GM21360 (cell line): ENCODE measurements around the gene PLA2G6.
"Not testable (repeated sequence)": the region's sequence is repeated elsewhere in the genome, so short reads cannot be mapped to it uniquely, and the experiment has no call there.

Experiments used
- ATAC-seq: cut with Tn5 transposase; IDR thresholded peaks from one replicate; pipeline ENCODE4 v1.9.1; 2021; ENCODE audit warnings: mild to moderate bottlenecking, moderate library complexity; ENCODE audit not compliant: unreplicated experiment

PLA2G6 gene

DNA sequence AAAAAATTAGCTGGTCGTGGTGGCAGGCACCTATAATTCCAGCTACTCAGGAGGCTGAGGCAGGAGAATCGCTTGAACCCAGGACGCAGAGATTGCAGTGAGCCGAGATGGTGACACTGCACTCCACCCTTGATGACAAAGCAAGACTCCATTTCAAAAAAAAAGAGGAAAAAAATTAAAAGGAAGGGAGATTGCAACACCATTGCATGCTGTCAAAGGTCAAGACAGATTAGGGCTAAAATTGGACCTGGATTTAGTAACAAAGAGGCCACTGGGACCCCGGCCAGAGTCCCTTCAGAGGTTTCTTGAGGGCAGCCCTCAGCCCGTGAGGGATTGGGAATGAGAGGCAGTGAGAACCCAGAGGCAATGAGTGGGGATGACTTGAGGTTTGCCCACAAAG is 11.9 kb upstream of the PLA2G6 start:
- no peak for ATAC-seq

DNA sequence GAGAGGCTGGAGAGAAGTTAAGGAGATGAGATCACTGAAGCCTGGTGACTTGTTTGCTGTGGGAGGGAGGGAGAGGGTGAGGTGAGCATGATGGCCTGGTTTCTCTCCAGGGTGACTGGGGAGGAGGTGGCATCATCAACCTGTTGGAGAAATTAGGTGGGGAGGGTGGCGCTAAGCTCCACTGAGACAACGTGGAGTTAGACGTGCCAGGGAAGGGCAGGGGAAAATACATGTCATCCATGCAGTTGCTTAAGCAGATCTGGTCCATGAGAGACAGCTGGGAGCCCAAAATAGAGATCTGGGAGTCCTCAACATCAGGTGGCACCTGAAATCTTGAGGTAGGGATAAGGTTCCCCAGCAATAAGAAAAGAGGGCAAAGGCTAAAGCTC is 10.8 kb upstream of the PLA2G6 start:
- no peak for ATAC-seq

DNA sequence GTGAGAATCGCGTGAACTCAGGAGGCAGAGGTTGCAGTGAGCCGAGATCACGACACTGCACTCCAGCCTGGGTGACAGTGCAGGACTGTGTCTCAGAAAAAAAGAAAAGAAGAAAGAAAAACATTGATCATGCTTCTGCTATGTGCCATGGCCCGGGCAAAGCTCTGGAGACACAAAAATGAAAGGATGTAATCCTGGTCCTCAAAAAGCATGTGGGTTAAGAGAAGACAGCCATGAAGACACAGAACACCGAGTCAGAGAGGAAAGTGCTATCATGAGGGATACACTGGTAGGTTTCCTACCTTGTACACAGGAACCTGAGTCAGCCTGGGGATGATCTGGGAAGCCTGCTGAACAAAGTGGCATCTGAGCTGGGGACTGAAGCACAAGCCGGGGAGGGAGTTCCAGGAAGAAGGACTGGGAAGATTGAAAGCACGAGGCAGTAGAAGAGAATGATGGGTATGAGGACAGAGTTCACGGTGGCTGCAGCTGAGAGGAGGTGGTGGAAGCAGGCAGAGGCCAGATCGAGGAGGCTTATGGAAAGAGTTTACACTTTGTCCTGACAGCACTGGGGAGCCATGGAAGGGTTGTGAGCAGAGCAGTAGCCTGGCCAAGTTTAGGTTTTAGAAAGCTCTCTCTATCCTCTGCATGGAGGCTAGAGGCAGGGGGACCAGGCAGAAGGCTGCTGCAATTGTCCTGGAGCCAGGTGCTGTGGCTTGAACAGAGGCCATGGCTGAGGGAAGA is 10.3 kb upstream of the PLA2G6 start:
- ATAC-seq, result no peak

DNA sequence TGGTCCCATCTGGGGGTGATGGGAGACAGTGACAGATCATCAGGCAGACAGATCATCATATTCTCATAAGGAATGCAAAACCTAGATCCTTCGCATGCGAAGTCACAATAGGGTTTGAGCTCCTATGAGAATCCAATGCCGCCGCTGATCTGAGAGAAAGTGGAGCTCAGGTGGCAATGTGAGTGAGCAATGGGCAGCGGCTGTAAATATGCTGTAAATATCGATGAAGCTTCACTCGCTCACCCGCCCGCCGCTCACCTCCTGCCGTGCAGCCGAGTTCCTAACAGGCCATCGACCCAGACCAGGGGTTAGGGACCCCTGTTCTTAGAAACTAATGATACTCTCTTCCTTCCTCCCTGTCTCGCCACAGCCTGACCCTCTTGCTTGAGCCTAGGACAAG is 9.4 kb upstream of the PLA2G6 start:
- no peak for ATAC-seq

DNA sequence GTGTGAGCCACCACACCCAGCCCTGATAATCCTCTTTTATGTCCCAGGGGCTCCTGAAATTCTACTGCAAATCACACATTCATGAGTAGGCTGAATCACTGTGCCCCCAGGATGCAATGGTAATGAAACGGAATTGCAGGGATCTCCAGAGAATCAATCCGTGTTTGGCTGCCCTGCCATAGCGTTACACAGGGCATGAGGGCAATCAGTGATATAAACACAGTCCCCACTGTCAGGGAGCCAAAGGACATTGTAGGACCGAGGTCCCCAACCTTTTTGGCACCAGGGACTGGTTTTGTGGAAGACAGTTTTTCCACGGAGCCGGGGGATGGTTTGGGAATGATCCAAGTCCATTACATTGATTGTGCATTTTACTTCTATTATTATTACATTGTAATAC is 9.0 kb upstream of the PLA2G6 start:
- no peak for ATAC-seq

DNA sequence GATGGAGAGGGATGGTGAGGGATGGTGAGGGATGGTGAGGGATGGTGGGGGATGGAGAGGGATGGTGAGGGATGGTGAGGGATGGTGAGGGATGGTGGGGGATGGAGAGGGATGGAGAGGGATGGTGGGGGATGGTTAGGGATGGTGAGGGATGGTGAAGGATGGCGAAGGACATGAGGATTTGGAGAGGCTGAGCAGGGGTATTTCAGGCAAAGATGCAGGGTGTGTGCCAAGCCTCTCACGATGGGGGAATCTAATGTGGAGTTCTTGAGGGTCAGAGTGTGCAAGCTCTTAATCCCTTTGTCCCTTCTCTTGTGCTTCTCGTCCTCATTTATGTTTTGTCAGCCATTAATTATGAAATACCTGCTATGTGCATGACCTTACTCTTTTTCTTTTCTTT is 7.5 kb upstream of the PLA2G6 start:
- ATAC-seq, result no peak

DNA sequence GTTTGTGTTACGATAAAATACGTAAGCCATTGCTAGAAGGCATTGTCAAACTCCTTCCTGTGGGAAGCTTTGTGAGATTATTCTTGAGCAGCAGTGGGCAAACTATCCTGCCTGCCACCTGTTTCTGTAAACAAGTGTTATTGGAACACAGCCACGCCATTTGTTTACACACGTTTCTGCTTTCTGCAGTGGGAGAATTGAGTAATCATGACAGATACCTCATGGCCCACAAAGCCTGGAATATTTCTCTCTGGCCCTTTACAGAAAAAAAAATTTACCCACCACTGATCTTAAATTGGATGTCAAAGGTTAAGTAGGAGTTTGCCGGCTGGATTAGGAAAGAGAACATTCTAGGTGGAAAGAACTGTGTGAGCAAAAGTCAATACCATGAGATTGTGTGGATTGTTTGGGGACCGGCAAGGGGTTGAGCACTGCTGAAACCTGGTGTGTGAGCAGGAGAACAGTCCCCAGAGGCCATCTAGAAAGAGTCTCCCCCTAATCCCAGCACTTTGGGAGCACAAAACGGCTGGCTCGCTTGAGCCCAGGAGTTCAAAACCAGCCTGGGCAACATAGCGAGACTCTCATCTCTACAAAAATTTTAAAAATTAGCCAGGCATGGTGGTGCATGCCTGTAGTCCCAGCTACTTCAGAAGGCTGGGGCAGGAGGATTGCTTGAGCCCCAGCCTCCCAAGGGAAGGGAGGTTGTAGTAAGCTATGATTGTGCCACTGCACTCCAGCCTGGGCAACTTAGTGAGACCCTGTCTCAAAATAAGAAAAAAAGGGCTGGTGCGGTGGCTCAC is 6.0 kb upstream of the PLA2G6 start:
- no peak for ATAC-seq

DNA sequence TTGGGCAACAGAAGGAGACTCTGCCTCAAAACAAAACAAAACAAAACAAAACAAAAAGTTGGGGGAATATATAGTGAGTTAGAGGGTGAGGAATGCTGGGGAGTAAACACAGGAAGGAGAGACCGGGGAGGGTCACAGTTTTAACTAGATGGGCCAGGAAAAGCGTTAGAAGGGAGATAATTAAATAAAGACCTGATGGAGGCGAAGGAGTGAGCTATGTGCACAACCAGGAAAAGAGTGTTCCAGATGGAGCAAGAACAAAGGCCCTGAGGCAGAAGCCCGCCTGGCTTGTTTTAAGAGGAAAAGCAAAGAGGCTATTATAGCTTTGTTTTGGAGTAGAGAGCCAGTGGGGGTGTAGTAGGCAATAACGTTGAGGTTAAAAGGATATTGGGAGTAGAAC is 4.8 kb upstream of the PLA2G6 start:
- ATAC-seq, result no peak

DNA sequence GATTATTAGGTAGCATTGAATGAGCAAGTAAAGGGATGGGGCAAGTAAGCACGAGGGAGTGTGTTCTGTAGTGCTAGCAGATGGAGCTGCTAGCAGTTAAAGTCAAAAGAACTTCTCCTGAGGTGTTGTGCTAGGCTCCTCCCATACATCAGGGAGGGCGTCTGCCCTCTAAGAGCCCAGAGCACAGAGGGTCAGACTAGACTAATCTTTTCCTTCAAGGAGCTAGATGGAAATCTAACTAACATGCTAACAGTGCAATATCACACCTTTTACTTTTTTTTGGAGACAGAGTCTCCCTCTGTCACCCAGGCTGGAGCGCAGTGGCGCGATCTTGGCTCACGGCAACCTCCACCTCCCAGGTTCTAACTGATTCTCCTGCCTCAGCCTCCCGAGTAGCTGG is 3.2 kb upstream of the PLA2G6 start:
- ATAC-seq, result no peak

DNA sequence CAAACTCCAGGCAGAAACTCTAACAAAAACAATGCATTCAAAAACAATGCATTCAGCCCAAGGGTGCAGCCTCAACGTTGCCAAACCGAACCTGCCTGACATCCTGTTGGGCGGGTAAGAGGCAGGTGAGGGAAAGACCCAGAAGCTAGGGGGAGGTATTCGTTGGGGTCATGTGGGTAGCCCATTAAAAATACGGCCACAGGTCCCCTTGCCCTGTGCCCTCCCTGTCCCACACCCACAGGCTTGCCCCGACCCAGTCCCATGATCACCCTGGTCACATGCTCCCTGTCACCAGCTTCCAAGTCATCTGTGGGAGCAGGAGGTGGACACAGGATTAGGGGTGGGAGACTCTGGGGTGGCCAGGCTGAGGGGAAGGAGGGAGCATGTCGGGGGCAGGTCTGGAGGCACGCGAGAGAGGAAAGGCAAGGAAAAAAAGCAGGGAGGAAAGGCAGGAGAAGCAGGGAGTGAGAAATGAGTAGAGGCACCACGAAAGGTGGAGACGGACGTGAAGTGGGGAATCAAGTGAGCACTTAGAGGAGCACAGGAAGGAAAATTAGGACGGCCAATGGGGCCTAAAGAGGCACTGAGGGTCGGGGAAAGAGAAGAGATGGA is 683 bp downstream of the PLA2G6 start:
- no peak for ATAC-seq

DNA sequence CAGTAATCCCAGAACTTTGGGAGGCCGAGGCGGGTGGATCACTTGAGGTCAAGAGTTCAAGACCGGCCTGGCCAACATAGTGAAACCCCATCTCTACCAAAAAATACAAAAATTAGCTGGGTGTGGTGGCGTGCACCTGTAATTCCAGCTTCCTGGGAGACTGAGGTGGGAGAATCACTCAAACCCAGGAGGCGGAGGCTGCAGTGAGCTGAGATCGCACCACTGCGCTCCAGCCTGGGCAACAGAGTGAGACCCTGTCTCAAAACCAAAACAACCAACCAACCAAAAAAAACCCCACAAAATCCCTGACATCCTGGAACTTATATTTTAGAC is 3.1 kb downstream of the PLA2G6 start:
- ATAC-seq, result not testable (repeated sequence)

DNA sequence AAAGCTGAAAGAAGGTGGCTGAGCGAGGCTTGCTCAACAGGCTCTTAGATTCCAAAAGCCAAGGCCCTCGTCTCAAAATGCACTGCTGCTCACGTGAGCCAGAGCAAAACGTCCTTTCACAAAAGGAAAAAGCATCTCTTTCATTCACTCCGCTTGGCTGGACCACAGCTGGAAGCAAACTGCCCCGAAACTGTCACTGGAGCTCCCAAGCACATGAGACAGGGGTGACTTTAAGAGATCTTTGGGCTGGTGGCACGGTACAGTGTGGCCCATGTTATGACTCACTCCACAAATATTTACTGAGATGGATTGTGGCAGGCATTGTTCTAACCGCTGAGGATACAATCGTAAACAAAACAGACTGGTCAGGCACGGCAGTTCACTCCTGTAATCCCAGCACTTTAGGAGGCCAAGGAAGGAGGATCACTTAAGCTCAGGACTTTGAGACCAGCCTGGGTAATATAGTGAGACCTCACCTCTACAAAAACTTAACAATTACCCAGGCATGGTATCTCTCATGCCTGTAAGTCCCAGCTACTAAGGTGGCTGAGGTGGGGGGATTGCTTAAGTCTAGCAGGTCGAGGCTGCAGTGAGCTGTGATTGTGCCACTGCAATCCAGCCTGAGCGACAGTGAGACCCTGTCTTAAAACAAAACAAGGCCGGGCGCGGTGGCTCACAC is 3.6 kb downstream of the PLA2G6 start:
- ATAC-seq, result no peak

DNA sequence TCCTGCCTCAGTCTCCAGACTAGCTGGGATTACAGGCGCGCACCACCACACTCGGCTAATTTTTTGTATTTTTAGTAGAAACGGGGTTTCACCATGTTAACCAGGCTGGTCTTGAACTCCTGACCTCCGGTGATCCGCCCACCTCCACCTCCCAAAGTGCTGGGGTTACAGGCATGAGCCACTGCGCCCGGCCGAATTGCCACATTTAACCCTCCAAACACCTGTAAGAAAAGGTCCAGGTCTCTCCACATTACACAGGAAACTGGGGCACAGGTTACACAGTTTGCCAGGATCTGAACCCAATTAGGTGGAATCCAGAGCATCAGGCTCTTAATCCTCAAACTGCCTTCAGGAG is 4.1 kb downstream of the PLA2G6 start:
- ATAC-seq, result not testable (repeated sequence)

DNA sequence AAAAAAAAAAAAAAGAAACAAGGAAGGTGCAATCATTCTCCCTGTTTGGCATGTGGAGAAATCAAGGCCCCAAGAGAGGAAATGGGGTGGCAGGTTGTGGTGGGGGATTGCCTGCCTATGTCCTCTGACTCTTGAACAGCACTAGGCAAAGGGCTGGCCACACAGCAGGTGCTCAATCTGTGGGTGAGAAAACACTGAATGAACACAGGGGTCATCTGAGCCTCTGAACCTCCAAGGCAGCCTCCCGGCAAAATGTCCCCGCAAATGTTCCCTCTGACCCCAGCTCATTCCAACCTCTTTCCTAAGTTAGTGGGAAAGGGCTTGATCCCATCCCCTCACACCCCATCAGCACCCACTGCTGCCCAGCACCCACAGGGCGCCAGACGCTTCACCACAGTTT is 4.6 kb downstream of the PLA2G6 start:
- no peak for ATAC-seq

DNA sequence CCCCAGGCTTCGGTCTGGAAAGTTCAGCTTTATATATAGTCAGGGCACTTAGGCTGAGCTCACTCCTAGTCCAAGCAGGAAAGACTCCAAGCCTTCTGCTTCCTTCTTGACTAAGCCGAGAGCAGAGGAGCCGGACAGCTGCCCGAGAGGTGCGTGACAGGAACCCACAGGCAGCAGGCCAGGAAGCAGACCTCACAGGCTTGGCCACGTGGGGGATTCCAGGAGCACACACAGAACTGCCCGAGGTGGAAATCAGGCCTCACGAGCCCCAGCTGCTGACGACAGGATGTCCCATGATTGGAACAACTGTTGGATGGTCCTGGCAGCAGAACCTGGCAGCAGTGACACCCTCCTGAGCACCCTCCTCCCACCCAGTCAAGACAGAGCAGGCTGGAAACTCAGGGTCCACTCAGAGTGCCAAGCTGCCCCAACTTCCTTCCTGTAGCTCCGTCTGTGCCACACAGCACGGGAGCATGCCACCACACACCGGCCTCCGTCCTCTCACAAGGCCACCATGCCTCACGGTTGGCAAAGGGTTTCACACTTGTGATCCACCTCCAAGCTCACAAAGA is 5.4 kb downstream of the PLA2G6 start:
- no peak for ATAC-seq

DNA sequence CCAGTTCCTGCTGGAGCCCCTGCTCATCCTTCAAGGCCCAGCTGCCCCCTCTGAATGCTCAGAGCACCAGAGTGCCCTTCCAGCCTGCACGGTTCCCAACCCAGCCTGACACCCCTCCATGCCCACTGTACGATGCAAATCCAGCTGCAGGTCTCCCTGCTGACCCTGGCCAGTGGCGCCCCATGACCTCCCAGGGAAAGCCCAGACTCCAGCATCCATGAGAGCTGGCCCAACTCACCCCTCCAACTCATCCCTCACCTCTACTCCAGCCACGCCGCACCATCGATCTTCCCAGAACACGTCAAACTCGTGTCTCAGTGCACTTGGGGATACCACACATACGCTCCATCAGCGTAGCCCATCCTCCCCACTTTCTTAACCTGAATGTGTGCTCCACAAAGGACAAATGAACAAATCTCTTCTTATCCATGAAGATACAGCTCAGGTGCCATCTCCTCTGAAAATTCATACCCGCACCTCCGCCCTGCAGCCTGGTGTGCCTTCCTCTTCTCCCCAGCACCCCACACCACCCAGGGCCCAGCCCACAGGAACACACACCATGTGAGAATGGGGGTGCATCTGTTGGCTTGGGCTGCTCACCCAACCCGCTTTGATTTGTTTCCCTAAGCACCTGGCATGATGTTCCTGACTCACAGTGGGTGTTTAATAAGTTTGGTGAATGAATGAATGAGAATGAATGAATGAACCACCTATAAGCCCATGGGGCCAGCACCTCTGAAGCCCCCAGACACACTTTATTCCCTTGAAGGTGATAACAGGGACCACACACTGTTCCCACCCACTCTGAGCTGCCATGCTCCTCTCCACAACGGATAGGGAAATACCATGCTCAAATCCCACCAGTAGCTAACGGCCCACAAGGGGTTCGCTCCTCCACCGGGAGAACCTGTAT is 6.2 kb downstream of the PLA2G6 start:
- ATAC-seq, result no peak

DNA sequence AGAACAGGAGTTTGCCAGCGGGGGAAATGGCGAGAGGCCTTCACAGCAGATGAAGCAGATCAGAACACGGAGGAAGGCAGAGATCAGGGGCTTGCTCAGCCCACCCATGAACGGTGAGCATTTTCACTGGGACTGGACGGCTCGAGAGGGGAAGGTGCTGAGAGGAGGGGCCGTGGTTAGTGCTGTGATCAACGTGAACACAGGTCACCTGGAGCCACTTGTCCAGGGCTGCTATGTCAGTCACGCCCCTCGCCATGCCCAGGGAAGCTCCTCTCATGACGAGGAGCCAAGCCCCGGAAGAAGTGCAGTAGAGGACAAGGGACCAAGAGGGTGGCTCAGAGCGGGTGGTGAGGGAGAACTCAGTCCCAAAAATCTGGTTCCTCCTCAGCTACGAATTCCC is 7.0 kb downstream of the PLA2G6 start:
- ATAC-seq, result no peak

DNA sequence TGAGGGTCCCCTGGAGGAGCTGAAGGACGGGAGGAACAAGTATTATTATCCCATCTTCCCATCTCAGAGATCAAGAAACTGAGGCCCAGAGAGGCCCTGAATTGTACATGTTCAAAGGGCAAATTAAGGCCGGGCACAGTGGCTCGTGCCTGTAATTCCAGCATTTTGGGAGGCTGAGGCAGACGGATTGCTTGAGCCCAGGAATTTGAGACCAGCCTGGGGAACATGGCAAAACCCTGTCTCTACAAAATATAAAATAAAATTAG is 8.1 kb downstream of the PLA2G6 start:
- no peak for ATAC-seq

DNA sequence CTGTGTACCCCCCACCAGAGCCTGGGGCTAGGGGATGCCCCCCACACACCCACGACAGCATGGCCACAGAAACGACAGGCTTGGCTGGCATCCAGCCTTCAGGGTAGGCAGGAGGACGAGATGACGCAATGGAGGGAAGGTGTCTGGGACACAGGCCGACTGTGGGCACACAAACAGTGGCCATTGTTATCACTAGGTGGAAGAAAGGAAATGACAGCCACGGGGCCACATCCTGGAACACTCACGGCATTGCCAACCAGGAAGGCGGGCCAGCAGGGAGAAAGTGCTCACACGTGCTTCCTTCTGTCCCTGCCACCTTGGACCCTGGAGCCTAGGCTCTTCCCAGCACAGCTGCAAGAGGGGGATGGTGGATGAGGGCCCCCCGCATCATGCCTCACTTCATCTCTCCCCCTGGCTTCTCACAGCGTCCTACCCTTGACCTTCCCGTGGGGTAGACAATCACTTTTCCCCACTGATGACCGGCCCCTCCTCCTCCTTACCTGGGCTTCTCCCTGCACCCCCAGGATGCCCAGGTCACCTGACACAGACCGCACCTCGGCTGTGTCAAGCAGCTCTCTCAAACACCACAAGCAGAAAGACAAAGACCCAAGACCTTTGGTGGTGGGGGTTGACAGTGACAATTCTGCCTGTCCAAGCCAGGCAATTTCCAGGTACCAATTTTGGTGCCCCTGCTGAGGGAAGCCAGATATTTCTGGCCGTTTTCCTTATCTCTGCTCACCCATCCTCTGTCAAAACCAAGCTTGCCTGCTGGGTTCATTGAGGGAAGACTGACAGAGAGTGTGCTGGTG is 8.6 kb downstream of the PLA2G6 start:
- ATAC-seq, result no peak
